Measurements from ENCODE around the gene DDO. TPM values are rescaled to one million over a fixed set of nuclear protein-coding genes. Genes with fewer than 3 reads are reported as not detected.

Gene DDO
- total and polyA plus RNA-seq, 12 donors: 7.6 to 30.0 (median 25.5) TPM

GRCh38 chr6:110363748-110364147 lies 51.6 kb downstream of the DDO start:
- Histone ChIP-seq H3K27ac (peak overlapping the region in 2 of 10 donors; percentile 26 to 44), H3K4me3 (no peak overlapping the region), H3K4me1 (peaks cover 0 to 9% (median 0%) of the 10 kb centered on the region in 9 donors), H3K27me3 (peaks cover 0 to 33% (median 10%) of the 10 kb centered on the region in 7 donors), H3K36me3 (no peaks in the 10 kb centered on the region), H3K9me3 (no peaks in the 10 kb centered on the region)
- DNase-seq (peak in 1 of 2 donors; percentile 19), ATAC-seq (peak; percentile 33 to 93 (median 68))
- TF ChIP-seq CTCF (IDR thresholded peaks at IDR 0.05): no peak
- intact Hi-C loops (cut with DNase I): loop anchor here in 1 of 10 donors (1.0 kb wide), 1 partner anchor 172 kb away; no protein-coding TSS in a partner anchor
- 48 to 69% methylated on average over 3 of the region's 3 CpGs for WGBS, 2 donors

GRCh38 chr6:110360676-110361075 lies 54.7 kb downstream of the DDO start:
- no peak overlapping the region for H3K27ac ChIP-seq
- DNase-seq: no peak
- no peaks in the 10 kb centered on the region for H3K36me3 ChIP-seq
- TF ChIP-seq CTCF (IDR thresholded peaks at IDR 0.05): no peak
- WGBS, 2 donors: 76 to 78% methylated on average over 3 of the region's 3 CpGs
- peaks cover 0 to 62% (median 22%) of the 10 kb centered on the region in 7 donors for H3K27me3 ChIP-seq
- ATAC-seq: no peak
- intact Hi-C loops (cut with DNase I): no loop called here
- peaks cover 0 to 20% (median 4%) of the 10 kb centered on the region in 9 donors for H3K4me1 ChIP-seq
- H3K9me3 ChIP-seq: no peaks in the 10 kb centered on the region
- no peak overlapping the region for H3K4me3 ChIP-seq

GRCh38 chr6:110359556-110359955 lies 55.8 kb downstream of the DDO start:
- intact Hi-C loops (cut with DNase I): no loop called here
- H3K36me3 ChIP-seq: no peaks in the 10 kb centered on the region
- ATAC-seq (no peak), DNase-seq (no peak)
- no peak for TF ChIP-seq CTCF (IDR thresholded peaks at IDR 0.05)
- no peaks in the 10 kb centered on the region for H3K9me3 ChIP-seq
- no peak overlapping the region for H3K27ac ChIP-seq
- 57% methylated on average over 5 of the region's 5 CpGs for WGBS, 2 donors
- peaks cover 0 to 20% (median 4%) of the 10 kb centered on the region in 9 donors for H3K4me1 ChIP-seq
- H3K4me3 ChIP-seq: no peak overlapping the region
- H3K27me3 ChIP-seq: peaks cover 0 to 62% (median 22%) of the 10 kb centered on the region in 7 donors

- peaks cover 0 to 24% (median 6%) of the 10 kb centered on the region in 9 donors for H3K4me1 ChIP-seq
- no peak for TF ChIP-seq CTCF (IDR thresholded peaks at IDR 0.05)
- no peaks in the 10 kb centered on the region for H3K9me3 ChIP-seq
- intact Hi-C loops (cut with DNase I): no loop called here
- peak overlapping the region in 9 of 10 donors; percentile 48 to 66 (median 58) for H3K4me3 ChIP-seq
- no peak for DNase-seq
- peaks cover 0 to 62% (median 22%) of the 10 kb centered on the region in 7 donors for H3K27me3 ChIP-seq
- ATAC-seq: no peak
- 41 to 45% methylated on average over 13 of the region's 13 CpGs for WGBS, 2 donors
- H3K27ac ChIP-seq: peak overlapping the region in 9 of 10 donors; percentile 34 to 80 (median 61)
- no peaks in the 10 kb centered on the region for H3K36me3 ChIP-seq
These were observed 56.7 kb downstream of the DDO start for GRCh38 chr6:110358553-110359160.
